GDM1 (cell line): Measurements from ENCODE around the gene G6PC2.
"Not testable (repeated sequence)": the region's sequence is repeated elsewhere in the genome, so short reads cannot be mapped to it uniquely, and the experiment has no call there.

Experiments used
- DNase-seq: peaks from one replicate; lab custom pipeline; 2025; lab: John Stamatoyannopoulos, UW

G6PC2 gene

GRCh38 chr2:168904358-168904757, 3.3 kb downstream of the G6PC2 start:
- no peak for DNase-seq

DNA sequence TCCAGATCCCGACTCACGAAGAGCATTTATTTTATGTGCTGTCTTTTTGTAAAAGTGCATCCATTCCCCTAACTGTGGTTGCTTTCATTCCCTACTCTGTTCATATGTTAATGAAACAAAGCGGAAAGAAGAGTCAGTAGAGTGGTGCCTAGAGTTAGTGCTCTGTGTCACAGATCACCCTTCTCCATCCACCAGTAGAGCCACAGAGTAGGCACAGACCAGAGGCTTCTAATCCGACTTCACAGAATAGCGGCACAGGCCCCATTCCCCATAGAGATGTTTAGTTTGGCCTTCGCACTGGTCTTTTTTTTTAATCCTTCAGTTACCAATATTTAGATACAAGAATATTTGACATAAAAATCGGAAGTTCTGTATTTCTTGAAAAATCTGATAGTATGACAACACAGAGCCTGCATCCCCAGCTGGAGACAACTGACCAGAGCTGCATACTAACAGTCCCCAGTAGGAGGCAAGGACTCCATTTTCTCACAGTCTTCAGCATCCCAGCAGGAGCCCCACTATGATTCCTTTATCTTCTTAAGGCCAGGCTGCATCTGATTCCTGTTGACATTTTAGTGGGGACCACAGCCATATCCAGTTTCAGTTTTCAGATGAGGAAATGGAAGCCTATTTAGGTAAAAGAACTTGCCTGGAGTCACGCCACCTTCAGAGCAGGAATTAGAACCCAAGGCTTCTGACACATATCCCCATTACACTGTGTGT, 7.0 kb downstream of the G6PC2 start:
- no peak for DNase-seq

GRCh38 chr2:168910330-168910729, 9.2 kb downstream of the G6PC2 start:
- DNase-seq: no peak

DNA sequence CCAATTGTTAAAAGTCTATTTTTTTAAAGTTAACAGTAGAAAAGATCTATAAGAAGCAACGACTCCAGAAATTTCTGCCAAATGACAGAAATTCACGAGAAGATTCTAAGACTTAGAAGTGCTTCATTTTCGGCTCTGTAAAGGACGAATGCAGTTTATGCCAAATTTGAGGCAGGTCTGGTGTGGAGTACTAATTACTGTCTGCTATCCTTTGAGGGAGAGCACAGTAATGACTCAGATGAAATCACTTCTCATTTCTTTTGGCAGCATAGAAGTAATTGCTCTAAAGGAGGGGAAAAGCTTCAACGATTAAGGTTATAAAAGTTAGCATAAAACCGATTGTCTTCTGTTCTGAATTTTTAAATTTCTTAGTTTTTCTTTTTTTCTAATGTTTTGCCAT, 11.4 kb downstream of the G6PC2 start:
- no peak for DNase-seq

DNA sequence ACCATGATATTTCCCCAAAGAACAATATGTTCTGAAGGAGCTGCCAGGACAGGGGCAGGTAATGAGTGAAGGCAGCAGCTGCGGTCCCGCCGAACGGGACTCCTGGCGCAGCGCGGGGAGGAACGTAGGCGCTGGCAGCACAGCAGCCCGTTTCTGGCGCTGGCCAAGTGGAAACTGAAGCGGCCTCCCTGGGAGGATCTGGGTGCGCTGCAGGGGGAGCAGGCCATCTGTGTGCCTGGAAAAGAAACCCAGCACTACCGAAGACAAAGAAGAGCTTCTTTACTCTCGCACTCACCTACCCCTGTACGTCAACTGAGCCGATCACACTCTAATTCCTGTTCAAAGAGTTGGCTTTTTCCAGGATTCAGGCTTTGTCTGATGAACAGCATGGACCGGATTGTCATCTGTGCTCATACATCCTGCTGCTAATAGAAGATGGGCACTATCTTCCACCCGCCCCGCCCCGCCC, 11.8 kb downstream of the G6PC2 start:
- DNase-seq: no peak

DNA sequence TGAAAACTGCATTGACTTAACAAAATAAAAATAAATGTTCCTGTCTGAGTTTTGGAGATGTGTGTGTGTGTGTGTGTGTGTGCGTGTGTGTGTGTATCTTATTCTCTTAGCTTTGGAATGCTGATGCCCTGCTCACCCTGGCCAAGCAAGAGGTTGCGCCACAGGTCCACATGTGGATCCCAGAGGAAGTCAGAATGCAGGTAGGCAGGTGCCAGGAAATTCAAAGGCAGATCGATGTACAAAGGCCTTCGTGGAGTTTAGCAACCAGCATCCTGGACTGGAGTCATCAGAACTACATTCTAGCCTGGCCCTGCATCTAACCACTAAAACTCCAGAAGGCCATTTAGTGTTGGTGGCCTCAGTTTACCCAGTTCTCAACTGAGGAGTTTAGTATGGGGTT, 12.4 kb downstream of the G6PC2 start:
- no peak for DNase-seq

GRCh38 chr2:168915441-168916330, 14.6 kb downstream of the G6PC2 start:
- no peak for DNase-seq

DNA sequence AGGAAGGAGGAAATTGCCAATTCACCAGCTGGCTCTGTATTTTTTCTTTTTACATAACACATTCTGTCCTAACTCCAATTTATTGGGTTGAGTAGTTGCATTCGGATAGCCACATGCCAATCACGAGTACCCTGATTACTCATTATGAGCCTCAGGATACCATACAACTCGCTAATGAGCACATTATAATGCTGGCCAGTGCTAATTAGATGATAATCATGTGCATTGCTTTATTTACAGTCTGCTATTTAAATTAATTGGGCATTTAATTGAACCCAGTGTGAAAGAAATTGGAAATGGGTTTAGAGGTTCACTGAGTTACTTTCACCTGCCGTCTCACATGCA, 15.2 kb downstream of the G6PC2 start:
- no peak for DNase-seq

DNA sequence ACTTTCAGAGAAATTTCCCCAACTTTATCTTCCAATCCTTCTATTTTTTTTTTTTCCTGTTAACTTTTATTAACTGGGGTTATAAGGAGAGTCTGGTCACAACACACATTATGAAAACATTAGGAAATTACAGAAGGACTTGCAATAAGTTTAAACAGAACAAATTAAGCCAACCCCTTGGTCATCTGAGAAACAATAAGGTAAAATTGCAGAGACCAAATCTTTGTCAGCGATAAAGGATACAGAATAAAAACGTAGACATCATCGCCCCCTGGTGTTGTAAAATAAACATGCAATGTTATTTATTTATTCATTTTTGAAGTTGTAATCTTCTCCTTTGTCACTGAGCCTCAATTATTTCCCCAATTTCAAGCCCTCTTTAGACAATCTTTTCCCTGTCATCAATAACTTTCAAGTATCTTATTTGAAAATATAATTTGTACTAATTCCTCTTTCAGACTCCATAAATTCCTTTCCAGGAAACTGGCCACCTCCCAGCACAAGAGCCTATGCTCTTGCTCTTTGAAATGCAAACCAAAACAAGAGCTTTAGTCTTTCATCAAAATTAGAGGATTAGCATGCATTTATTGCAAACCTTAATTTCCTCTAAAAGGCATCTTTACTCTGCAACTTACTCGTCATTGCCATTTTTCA, 19.5 kb downstream of the G6PC2 start:
- DNase-seq: peak; percentile 23

GRCh38 chr2:168926621-168927386, 25.7 kb downstream of the G6PC2 start:
- DNase-seq: no peak

DNA sequence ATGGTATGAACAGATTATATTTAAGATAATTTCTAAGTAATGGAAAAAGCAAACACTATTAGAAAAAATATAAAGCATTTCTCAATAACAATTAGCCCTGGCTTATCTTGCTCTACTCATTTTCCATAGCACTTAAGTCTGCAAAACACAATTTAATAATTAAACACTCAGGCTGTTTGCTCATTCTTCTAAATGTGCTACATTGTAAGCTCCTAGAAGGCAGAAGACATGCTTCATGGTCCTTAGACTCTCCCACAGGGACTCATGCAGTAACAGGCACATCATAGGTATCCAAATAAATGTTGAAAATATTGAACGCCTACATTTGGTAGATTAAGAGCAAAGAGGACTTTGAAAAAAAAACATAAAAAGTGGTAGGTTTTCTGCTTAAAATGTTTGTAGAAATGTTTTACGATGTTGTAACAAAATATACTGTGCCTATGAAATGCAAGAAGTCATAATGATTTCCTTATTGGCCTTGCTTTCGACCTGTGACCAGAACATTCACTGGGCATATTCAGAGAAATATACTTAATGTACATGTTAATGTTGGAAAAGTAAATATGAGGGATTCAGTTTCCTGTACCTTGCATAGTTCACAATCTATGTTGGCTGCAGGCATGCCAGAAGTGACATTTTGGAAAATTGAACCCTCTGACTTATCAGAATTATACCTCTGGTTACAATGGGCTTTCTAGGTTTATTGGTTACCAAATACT, 27.2 kb downstream of the G6PC2 start:
- no peak for DNase-seq

- DNase-seq: no peak
Measured at GRCh38 chr2:168929031-168929430, 27.9 kb downstream of the G6PC2 start.

GRCh38 chr2:168930242-168930641, 29.2 kb downstream of the G6PC2 start:
- DNase-seq: no peak

GRCh38 chr2:168932174-168932573, 31.1 kb downstream of the G6PC2 start:
- not testable (repeated sequence) for DNase-seq

DNA sequence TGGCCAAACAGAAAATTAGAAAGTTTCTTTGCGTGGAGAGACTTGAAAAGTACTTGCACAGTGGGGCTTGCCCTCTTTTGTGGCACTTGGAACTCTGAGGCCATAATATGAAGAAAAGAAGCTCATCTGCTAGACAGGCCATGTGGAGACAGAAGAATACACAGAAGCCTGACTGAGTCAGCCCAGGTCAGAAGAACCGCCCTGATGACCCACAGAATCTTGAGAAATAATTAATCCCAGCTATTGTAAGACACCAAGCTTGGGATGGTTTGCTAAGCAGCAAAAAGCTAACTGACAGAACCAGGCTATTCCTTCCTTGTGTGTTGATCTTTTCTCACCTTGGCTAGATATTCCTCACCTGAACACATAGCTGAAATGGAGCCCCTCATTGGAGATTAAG, 33.7 kb downstream of the G6PC2 start:
- no peak for DNase-seq

DNA sequence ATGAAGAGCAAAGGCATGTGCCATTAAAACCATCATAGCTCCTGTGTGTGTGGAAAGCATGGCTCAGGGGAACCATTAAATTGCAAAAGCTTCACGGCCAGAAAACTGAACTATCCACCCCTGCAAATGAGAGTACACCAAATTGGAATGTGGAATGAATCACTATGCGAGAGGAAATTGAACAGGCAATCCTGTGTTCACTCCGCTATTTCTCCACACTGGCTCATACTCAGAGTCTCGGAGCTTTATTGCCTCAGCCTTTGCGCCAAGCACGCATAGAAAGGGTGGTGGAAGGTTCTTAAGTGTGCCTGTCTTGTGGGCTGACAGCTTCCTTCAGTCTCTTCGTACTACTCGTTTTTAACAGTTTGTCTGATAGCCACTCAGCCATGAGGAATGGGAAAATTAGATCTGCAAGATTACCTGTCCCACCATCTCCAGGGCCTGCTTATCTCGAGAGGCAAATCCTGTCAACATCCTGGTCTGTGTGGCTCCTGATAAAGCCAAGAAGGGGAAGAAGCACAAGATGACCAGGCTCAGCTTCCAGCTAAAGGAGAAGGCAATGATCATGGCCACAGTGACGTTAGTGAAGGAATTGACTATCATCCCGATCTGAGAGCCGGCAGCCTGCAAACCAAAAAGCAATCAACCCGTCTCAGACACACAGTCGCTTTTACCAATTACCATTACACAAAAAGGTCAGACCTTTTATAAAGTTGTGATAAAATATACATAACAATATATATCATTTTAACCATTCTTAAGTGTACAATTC, 34.9 kb downstream of the G6PC2 start:
- no peak for DNase-seq

GRCh38 chr2:168939061-168939460, 38.0 kb downstream of the G6PC2 start:
- DNase-seq: no peak

GRCh38 chr2:168939918-168940317, 38.8 kb downstream of the G6PC2 start:
- no peak for DNase-seq

- no peak for DNase-seq
Measured at GRCh38 chr2:168941297-168941696, 40.2 kb downstream of the G6PC2 start.

- DNase-seq: no peak
Measured at GRCh38 chr2:168944065-168944464, 43.0 kb downstream of the G6PC2 start.

DNA sequence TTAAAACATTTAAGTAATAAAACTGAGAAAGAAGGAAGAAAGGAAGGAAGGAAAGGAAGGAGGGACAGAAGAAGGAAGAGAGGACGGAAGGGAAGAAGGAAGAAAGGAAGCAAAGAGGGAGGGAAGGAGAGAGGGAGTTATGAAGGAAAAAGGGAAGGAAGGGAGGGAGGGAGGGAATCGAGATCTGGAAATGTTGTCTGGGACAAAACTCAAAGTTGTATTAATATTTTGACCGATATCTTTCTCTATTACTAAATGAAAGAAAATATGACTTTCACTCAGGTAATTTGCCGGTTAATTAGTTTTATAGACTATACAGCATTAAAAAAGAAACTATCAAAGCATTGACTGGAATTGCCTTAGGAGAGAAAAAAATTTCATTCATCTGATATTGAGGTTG, 44.4 kb downstream of the G6PC2 start:
- no peak for DNase-seq
